GM20000 (cell line): Measurements from ENCODE around the gene CERT1.

Experiments
- DNase-seq: peaks from one replicate; pipeline ENCODE4 v3.0.0; 2012; ENCODE audit warnings: low spot score
- TF ChIP-seq, protein P1 (sequence below): IDR thresholded peaks from 2 replicates; pipeline ENCODE4 v1.5.1; 2012; ENCODE audit warnings: mild to moderate bottlenecking, control low read depth; ENCODE audit errors: extremely low read depth, missing control alignments

Gene CERT1

DNA sequence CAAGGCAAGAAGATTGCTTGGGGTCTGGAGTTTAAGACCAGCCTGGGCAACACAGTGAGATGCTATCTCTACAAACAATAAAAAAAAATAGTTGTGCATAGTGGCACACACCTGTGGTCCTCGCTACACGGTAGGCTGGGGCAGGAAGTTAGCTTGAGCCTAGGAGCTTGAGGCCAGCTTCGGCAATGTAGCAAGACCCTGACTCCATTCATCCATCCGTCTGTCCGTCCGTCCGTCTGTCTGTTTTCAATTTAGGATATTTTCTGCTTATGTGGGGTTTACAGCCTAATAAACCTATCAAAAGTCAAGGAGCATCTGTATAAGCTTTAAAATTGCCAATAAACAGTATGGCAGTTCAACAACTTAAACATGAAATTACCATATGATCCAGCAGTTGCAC is 154.7 kb downstream of the CERT1 start:
- DNase-seq: no peak
- TF ChIP-seq, protein P1, sequence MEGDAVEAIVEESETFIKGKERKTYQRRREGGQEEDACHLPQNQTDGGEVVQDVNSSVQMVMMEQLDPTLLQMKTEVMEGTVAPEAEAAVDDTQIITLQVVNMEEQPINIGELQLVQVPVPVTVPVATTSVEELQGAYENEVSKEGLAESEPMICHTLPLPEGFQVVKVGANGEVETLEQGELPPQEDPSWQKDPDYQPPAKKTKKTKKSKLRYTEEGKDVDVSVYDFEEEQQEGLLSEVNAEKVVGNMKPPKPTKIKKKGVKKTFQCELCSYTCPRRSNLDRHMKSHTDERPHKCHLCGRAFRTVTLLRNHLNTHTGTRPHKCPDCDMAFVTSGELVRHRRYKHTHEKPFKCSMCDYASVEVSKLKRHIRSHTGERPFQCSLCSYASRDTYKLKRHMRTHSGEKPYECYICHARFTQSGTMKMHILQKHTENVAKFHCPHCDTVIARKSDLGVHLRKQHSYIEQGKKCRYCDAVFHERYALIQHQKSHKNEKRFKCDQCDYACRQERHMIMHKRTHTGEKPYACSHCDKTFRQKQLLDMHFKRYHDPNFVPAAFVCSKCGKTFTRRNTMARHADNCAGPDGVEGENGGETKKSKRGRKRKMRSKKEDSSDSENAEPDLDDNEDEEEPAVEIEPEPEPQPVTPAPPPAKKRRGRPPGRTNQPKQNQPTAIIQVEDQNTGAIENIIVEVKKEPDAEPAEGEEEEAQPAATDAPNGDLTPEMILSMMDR: no peak

DNA sequence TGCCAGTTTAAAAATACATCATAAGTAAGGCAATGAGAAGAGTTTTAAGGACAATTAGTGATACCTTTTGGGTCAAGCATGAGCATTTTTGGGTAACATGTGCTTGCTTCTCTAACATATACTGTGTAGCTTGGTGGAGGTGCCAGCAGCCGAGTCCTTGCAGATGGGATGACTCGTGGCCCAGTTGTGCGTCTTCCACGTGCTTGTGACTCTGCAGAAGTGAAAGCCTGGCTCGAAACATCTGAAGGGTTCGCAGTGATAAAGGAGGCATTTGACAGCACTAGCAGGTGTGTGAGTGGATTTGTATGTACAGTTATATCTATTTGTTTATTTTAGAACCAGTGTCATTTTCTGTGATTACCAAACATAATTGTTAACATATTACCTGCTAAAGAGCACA is 156.2 kb downstream of the CERT1 start:
- no peak for DNase-seq

DNA sequence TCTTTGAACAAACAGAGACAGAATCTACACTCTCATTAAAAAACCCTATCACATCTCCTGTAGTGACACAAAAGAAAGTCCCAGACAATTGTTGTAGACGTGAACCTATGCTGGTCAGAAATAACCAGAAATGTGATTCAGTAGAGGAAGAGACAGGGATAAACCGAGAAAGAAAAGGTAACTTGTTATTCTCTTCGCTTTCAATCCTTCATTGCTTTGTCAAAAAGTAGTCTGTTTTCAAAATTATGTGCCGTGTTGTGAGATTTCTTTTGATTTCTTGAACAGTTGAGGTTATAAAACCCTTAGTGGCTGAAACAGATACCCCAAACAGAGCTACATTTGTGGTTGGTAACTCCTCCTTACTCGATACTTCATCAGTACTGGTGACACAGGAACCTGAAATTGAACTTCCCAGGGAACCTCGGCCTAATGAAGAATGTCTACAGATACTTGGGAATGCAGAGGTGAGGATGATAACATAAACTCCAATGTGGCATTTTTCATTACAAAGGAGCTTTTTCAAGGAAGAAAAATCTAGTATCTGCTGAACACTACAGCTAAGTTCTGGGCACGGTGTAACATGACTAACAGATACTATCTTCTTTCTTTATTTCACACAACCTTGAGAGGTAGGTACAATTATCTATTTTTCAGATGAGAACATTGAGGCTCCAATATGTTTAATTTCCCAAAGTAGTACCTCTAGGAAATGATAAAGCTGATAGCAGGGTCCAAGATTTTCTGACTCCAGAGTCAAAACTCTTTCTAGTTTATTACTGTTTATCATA is 160.1 kb downstream of the CERT1 start:
- no peak for DNase-seq
- TF ChIP-seq, protein P1: no peak

More for the DNA sequence above, 156.2 kb downstream of the CERT1 start:
- TF ChIP-seq, protein P1: no peak

DNA sequence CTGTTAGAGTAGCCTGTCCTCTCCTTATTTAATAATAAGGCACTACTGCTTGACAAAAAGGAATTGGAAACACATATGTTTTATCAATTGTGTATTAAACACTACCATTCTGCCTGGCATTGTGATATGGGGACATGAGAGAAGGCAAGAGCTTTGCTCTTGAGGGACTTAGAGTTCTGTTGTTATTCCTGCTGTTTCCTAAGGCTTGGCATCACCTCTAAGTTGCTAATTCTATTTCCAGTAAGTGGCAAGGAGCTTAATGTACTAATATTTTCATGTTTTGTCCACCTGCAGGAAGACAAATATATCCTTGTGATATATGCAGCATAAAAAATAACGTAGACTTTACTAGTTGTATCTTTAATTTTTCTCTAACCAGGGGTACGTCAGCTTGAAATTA is 161.8 kb downstream of the CERT1 start:
- DNase-seq: no peak
- TF ChIP-seq, protein P1: no peak

DNA sequence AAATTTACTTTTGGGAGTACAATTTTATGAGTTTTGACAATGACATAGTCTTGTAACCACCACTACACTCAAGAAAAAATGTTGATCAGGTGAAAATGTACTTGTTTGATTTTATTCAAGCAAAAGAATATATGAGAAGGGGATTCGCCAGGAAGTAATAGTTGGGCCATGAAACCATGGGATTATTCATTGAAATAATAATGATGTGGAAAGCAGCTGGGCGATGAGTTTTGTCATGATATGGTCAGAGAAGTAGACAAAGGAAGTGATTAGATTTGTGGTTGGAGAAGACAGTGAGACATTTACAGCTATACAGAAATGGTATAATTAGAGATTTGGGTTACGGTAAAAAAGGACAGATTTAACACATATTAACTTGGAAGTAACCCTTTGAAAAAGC is 163.2 kb downstream of the CERT1 start:
- TF ChIP-seq, protein P1: no peak
- no peak for DNase-seq

DNA sequence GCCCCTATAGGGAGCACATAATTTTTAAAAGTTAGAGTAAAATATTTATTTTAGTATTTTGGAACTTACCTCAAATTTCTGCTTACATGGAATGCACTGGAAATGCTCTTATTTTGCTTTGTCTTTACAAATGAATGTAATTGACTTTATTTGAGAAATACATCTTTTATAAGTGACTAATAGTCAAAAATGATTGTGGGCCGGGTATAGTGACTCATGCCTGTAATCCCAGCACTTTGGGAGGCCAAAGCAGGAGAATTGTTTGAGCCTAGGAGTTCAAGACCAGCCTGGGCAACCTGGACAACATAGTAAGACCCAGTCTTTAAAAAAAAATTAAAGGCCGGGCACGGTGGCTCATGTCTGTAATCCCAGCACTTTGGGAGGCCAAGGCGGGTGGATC is 168.6 kb downstream of the CERT1 start:
- no peak for DNase-seq
- TF ChIP-seq, protein P1: no peak

DNA sequence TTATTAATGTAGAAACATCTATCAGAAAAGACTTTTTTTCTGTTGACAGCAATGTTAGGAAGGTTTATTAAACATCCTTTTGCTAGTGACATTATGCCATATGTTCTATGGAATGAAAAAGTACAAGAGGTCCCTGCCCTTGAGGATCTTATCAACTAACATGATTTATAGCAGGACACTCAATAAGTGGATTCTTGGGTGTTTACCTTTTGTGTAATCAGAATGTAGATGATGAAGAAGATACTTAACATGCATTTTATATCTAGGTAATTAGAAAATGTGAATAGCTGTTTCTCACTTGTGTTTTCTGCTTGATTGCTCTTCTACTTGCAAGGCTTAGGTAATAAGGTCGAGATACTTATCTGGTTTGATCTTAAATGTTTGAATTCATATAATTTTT is 169.5 kb downstream of the CERT1 start:
- TF ChIP-seq, protein P1: no peak
- no peak for DNase-seq
